Activated CD4-positive, alpha-beta T cell treated with anti-CD3 and anti-CD28 coated beads, Interleukin-2, amount 50 U/mL, for 48 hours (primary cell): ENCODE results near the gene CLEC16A.
A peak's percentile ranks its signal among the peaks of the same experiment; 100 is the strongest.

Source experiments
- DNase-seq, 2 experiments: peaks; one replicate each; pipeline ENCODE4 v3.0.0-alpha.2; 2020

Gene CLEC16A

GRCh38 chr16:11145173-11145818, 200.9 kb downstream of the CLEC16A start:
- no peak for DNase-seq

GRCh38 chr16:11145819-11146211, 201.5 kb downstream of the CLEC16A start:
- DNase-seq = no peak

- no peak for DNase-seq
Observed at GRCh38 chr16:11147033-11147753, 202.8 kb downstream of the CLEC16A start.

GRCh38 chr16:11147754-11148444, 203.5 kb downstream of the CLEC16A start:
- no peak for DNase-seq

GRCh38 chr16:11149011-11149616, 204.8 kb downstream of the CLEC16A start:
- DNase-seq = no peak

- no peak for DNase-seq
Observed at GRCh38 chr16:11150190-11150589, 205.8 kb downstream of the CLEC16A start.

GRCh38 chr16:11151156-11151884, 207.0 kb downstream of the CLEC16A start:
- DNase-seq = no peak

GRCh38 chr16:11151885-11152629, 207.7 kb downstream of the CLEC16A start:
- DNase-seq = no peak

- no peak for DNase-seq
Observed at GRCh38 chr16:11152677-11153331, 208.4 kb downstream of the CLEC16A start.

- peak; percentile 21 to 42 for DNase-seq
Observed at GRCh38 chr16:11155284-11155806, 211.0 kb downstream of the CLEC16A start.

GRCh38 chr16:11156401-11156800, 212.0 kb downstream of the CLEC16A start:
- no peak for DNase-seq

- no peak for DNase-seq
Observed at GRCh38 chr16:11157143-11157542, 212.8 kb downstream of the CLEC16A start.

- DNase-seq = no peak
Observed at GRCh38 chr16:11158018-11158417, 213.7 kb downstream of the CLEC16A start.

GRCh38 chr16:11159282-11159681, 214.9 kb downstream of the CLEC16A start:
- no peak for DNase-seq

GRCh38 chr16:11160676-11161115, 216.3 kb downstream of the CLEC16A start:
- peak in 1 of 2 experiments; percentile 38 for DNase-seq

GRCh38 chr16:11161439-11161838, 217.1 kb downstream of the CLEC16A start:
- no peak for DNase-seq

GRCh38 chr16:11161974-11162373, 217.6 kb downstream of the CLEC16A start:
- DNase-seq = no peak

GRCh38 chr16:11162586-11163268, 218.4 kb downstream of the CLEC16A start:
- DNase-seq = no peak

GRCh38 chr16:11163761-11164261, 219.4 kb downstream of the CLEC16A start:
- no peak for DNase-seq
